ENCODE measurements around the gene TIMM9. TPM values are rescaled to one million over a fixed set of nuclear protein-coding genes. Genes with fewer than 3 reads are reported as not detected.

The TIMM9 gene
- total RNA-seq, 1 donor from 2014 or later = 32.4 TPM

DNA sequence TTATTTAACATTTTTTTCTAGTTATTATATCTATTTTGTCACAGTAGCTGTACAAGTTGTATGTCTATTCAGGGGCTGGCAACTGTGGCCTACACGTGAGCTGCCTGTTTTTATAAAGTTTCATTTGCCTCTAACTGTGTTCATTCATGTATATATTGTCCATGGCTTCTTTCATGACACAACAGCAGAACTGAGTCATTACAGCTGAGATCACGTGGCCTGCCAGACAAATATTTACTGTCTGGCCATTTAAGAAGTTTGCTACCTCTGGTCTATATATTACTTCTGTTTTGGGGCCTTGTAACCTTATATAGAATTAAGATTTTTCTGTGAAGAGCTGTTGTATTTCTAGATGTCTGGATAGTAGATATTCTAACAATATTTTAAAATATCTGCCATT lies 38.1 kb upstream of the TIMM9 start:
- no peaks in the 10 kb centered on the region for H3K27me3 Mint-ChIP-seq (ENCODE audit: low read depth)
- TF ChIP-seq, protein P1, sequence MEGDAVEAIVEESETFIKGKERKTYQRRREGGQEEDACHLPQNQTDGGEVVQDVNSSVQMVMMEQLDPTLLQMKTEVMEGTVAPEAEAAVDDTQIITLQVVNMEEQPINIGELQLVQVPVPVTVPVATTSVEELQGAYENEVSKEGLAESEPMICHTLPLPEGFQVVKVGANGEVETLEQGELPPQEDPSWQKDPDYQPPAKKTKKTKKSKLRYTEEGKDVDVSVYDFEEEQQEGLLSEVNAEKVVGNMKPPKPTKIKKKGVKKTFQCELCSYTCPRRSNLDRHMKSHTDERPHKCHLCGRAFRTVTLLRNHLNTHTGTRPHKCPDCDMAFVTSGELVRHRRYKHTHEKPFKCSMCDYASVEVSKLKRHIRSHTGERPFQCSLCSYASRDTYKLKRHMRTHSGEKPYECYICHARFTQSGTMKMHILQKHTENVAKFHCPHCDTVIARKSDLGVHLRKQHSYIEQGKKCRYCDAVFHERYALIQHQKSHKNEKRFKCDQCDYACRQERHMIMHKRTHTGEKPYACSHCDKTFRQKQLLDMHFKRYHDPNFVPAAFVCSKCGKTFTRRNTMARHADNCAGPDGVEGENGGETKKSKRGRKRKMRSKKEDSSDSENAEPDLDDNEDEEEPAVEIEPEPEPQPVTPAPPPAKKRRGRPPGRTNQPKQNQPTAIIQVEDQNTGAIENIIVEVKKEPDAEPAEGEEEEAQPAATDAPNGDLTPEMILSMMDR (IDR thresholded peaks at IDR 0.05) = no peak
- no peak overlapping the region for H3K27ac Mint-ChIP-seq (ENCODE audit: unreplicated experiment)
- peaks cover 5% of the 10 kb centered on the region for H3K4me1 Mint-ChIP-seq (ENCODE audit: low read depth)
- H3K9me3 Mint-ChIP-seq (ENCODE audit: low read depth) = no peaks in the 10 kb centered on the region
- no peak for DNase-seq (ENCODE audit: low spot score)
- peaks cover 7% of the 10 kb centered on the region for H3K36me3 Mint-ChIP-seq (ENCODE audit: low read depth)
- no peak overlapping the region for H3K4me3 Mint-ChIP-seq (ENCODE audit: unreplicated experiment)

DNA sequence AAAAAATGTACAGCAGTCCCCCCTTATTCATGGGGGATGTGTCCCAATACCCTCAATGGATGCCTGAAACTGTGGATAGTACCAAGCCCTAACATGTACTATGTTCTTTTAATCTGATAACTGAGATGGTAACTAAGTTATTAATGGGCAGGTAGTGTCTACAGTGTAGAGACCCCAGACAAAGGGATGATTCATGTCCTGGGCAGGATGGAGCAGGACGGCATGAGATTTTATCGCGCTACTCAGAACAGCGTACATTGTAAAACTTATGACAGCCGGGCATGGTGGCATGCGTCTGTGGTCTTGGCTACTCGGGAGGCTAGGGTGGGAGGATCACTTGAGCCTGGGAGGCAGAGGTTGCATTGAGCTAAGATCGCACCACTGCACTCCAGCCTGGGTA lies 37.3 kb upstream of the TIMM9 start:
- H3K4me1 Mint-ChIP-seq (ENCODE audit: low read depth) = peaks cover 5% of the 10 kb centered on the region
- H3K36me3 Mint-ChIP-seq (ENCODE audit: low read depth) = peaks cover 7% of the 10 kb centered on the region
- TF ChIP-seq, protein P1 (IDR thresholded peaks at IDR 0.05) = no peak
- no peak overlapping the region for H3K27ac Mint-ChIP-seq (ENCODE audit: unreplicated experiment)
- H3K9me3 Mint-ChIP-seq (ENCODE audit: low read depth) = no peaks in the 10 kb centered on the region
- DNase-seq (ENCODE audit: low spot score) = no peak
- no peaks in the 10 kb centered on the region for H3K27me3 Mint-ChIP-seq (ENCODE audit: low read depth)
- no peak overlapping the region for H3K4me3 Mint-ChIP-seq (ENCODE audit: unreplicated experiment)

DNA sequence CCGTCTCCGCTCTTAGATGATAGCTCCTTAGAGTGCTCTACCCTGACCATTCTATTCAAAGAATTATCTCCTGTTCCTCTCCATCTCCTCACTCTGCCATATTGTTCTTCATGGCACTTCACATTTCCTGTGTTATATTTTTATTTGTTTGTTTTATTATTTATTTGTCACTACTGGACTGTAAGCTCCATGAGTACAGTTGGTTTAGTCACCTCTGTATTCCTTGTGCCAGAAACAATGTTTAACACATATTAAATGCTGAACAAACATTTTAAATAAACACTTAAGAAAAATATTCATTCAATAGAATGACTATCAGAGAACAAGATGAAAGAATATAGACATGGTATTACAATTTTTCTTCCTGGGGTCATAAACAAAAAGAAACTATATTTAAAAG lies 35.8 kb upstream of the TIMM9 start:
- TF ChIP-seq, protein P1 (IDR thresholded peaks at IDR 0.05) = no peak
- Mint-ChIP-seq H3K9me3 (ENCODE audit: low read depth) (no peaks in the 10 kb centered on the region), H3K36me3 (ENCODE audit: low read depth) (peaks cover 5% of the 10 kb centered on the region)

DNA sequence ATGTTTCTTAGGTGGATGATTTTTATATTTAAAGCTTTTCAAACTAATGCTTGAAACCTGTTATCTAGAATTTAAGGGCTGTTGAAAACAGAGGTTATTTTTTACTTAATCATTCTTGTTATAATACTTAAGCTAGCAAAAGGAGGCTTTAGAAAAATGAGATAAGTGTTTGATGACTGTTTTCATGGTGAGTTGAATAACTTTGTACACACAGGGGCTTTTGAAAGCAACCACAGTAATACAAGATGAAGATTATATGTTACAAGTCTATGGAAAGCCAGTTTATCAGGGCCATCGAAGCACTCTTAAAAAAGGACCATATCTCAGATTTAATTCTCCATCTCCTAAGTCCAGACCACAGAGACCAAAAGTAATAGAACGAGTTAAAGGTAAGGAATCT lies 33.4 kb upstream of the TIMM9 start:
- H3K9me3 Mint-ChIP-seq (ENCODE audit: low read depth) = no peaks in the 10 kb centered on the region
- TF ChIP-seq, protein P1 (IDR thresholded peaks at IDR 0.05) = no peak
- no peaks in the 10 kb centered on the region for H3K27me3 Mint-ChIP-seq (ENCODE audit: low read depth)
- no peak overlapping the region for H3K4me3 Mint-ChIP-seq (ENCODE audit: unreplicated experiment)
- H3K4me1 Mint-ChIP-seq (ENCODE audit: low read depth) = peaks cover 8% of the 10 kb centered on the region
- no peak for DNase-seq (ENCODE audit: low spot score)
- H3K36me3 Mint-ChIP-seq (ENCODE audit: low read depth) = peaks cover 12% of the 10 kb centered on the region
- H3K27ac Mint-ChIP-seq (ENCODE audit: unreplicated experiment) = no peak overlapping the region

More for the DNA sequence above, 35.8 kb upstream of the TIMM9 start:
- Mint-ChIP-seq H3K4me3 (ENCODE audit: unreplicated experiment) (no peak overlapping the region), H3K27me3 (ENCODE audit: low read depth) (no peaks in the 10 kb centered on the region), H3K4me1 (ENCODE audit: low read depth) (peaks cover 5% of the 10 kb centered on the region), H3K27ac (ENCODE audit: unreplicated experiment) (no peak overlapping the region)
- DNase-seq (ENCODE audit: low spot score) = no peak

DNA sequence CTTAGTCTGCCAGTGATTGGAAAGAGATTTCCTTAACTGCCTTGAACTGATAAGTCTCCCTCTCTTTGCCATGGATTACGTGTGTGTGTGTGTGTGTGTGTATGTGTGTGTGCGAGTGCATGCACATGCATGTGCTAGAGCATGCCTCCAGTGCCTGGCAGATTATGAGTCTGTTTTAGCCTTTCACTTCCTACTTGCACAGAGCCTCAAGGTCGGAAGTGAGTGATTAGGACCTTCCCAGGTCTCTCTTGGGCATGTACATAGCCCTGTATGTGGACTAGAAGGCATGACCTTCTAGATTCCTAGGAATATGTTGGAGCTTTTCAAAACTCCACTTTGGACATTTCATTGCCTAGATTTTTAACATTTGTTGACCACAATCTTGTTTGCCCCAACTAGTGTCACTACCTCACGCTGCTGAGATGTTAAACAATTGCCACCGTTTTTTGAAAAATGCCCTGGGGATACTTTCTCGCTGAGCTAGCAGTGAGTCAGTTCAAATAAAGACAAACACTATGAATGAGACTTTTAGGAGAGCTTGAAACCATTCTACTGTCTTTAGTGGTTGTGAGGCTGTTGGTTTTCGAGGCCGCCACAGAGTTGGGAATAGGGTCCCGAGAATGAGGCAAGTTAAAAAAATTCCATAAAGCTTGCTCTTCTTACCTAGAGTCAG lies 28.4 kb upstream of the TIMM9 start:
- Mint-ChIP-seq H3K36me3 (ENCODE audit: low read depth) (peaks cover 24% of the 10 kb centered on the region), H3K9me3 (ENCODE audit: low read depth) (peaks cover 7% of the 10 kb centered on the region), H3K4me1 (ENCODE audit: low read depth) (peaks cover 9% of the 10 kb centered on the region), H3K27me3 (ENCODE audit: low read depth) (no peaks in the 10 kb centered on the region), H3K27ac (ENCODE audit: unreplicated experiment) (peak overlapping the region; percentile 29), H3K4me3 (ENCODE audit: unreplicated experiment) (no peak overlapping the region)
- DNase-seq (ENCODE audit: low spot score) = no peak
- TF ChIP-seq, protein P1 (IDR thresholded peaks at IDR 0.05) = no peak

Measured in chondrocyte (in vitro differentiated cells).